NT2/D1 (cell line): ENCODE measurements around the gene FOXRED1.

Experiments
- DNase-seq: peaks from one replicate; pipeline ENCODE4 v3.0.0-alpha.2; 2011; ENCODE audit warnings: low read depth, low spot score
- H3K27me3 ChIP-seq: 2 replicates; pipeline ENCODE4 v1.6.0; 2011; ENCODE audit warnings: mild to moderate bottlenecking; ENCODE audit not compliant: insufficient read length, insufficient read depth
- H3K36me3 ChIP-seq: 2 replicates; pipeline ENCODE4 v1.6.1; 2011; ENCODE audit warnings: mild to moderate bottlenecking, low read length, mixed read lengths; ENCODE audit not compliant: insufficient read depth, insufficient read length
- H3K4me1 ChIP-seq: 2 replicates; pipeline ENCODE4 v1.5.1; 2011; ENCODE audit not compliant: insufficient read depth, insufficient read length
- H3K4me3 ChIP-seq: 2 replicates; pipeline ENCODE4 v1.5.1; 2011; ENCODE audit warnings: low read depth; ENCODE audit not compliant: insufficient read length
- H3K9ac ChIP-seq: 2 replicates; pipeline ENCODE4 v1.6.0; 2011; ENCODE audit warnings: low read depth; ENCODE audit not compliant: insufficient read length
- H3K9me3 ChIP-seq: 2 replicates; pipeline ENCODE4 v1.5.1; 2011; ENCODE audit warnings: mild to moderate bottlenecking, low read length; ENCODE audit not compliant: insufficient read depth
- SUZ12 ChIP-seq: IDR thresholded peaks from 2 replicates; pipeline ENCODE4 v1.6.1; 2011; ENCODE audit not compliant: insufficient read length, insufficient read depth; ENCODE audit errors: extremely low read depth
- YY1 ChIP-seq: IDR thresholded peaks from 2 replicates; pipeline ENCODE4 v1.6.1; 2011; ENCODE audit not compliant: insufficient read length, insufficient read depth
- ZNF274 ChIP-seq: IDR thresholded peaks from 2 replicates; pipeline ENCODE4 v1.6.1; 2011; ENCODE audit warnings: mild to moderate bottlenecking, low read depth, low read length

The FOXRED1 gene

DNA sequence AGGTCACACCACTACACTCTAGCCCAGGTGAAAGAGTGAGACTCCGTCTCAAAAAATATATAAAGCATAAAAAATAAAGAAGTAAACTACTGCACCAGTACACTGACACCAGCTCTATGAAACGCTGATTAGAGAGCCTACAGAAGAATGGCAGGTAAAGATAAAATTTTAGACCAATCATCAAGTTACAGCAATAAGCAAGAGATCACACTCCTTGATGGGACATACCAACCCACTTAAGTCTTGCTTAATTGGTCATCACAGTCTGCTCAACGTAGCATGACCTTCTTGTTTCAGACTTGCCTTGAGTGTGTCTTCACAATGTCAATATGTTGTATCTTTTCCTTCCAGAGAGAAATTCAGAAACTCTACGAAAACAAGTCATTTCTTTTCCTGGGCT, 12.7 kb upstream of the FOXRED1 start:
- Histone ChIP-seq H3K4me1 (no peaks in the 10 kb centered on the region), H3K27me3 (no peaks in the 10 kb centered on the region), H3K36me3 (peaks cover 56% of the 10 kb centered on the region), H3K9me3 (no peaks in the 10 kb centered on the region), H3K4me3 (no peak overlapping the region), H3K9ac (no peak overlapping the region)
- no peak for DNase-seq
- no peak for TF ChIP-seq SUZ12
- TF ChIP-seq YY1 = no peak
- no peak for TF ChIP-seq ZNF274

- Histone ChIP-seq H3K36me3 (peaks cover 58% of the 10 kb centered on the region), H3K4me1 (no peaks in the 10 kb centered on the region), H3K4me3 (no peak overlapping the region), H3K9me3 (no peaks in the 10 kb centered on the region), H3K9ac (no peak overlapping the region), H3K27me3 (no peaks in the 10 kb centered on the region)
- TF ChIP-seq YY1 (no peak), ZNF274 (no peak), SUZ12 (no peak)
- no peak for DNase-seq
Measured at GRCh38 chr11:126257144-126257543, 11.8 kb upstream of the FOXRED1 start.

DNA sequence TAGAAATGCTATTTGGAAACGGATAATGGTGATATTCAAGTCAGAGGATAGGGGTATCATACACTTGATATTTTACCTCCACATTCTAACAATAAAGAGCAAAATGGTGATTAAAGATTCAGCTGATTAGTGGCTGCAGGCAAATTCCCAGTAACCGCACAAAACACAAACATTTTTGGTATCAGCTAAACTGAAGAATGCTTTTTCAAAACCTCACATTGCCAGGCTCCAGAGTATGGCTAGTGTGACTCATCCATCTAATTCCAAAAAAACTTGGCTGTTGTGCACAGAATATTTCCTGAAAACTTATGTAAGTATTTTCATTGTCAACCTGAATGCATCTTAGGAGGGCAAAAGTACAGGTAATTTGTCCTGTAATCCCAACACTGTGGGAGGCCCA, 11.2 kb upstream of the FOXRED1 start:
- peaks cover 60% of the 10 kb centered on the region for H3K36me3 ChIP-seq
- no peak for DNase-seq
- TF ChIP-seq SUZ12 (no peak), YY1 (no peak), ZNF274 (no peak)

DNA sequence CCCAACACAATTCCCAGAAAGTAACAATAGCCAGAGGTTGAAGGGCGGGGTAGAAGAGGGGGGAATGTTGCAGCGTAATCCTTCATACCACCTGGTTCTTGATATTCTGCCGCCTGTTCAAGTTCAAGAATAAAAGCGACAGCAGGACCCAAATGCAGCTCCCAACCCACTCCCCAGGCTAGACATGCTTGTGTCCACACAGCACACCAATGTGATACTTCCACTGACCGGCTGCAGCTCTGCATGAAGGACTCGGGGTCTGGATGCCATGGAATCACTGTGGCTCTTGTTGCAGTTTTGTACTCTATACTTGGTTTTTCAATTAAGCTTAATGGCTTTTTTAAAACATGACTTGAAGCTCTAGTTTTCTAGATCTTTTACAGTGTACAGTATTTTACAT, 6.7 kb upstream of the FOXRED1 start:
- Histone ChIP-seq H3K9ac (no peak overlapping the region), H3K27me3 (no peaks in the 10 kb centered on the region), H3K9me3 (no peaks in the 10 kb centered on the region), H3K36me3 (peaks cover 68% of the 10 kb centered on the region), H3K4me3 (no peak overlapping the region), H3K4me1 (no peaks in the 10 kb centered on the region)
- no peak for TF ChIP-seq ZNF274
- TF ChIP-seq SUZ12 = no peak
- no peak for TF ChIP-seq YY1
- DNase-seq = no peak

More for the DNA sequence above, 11.2 kb upstream of the FOXRED1 start:
- Histone ChIP-seq H3K9me3 (no peaks in the 10 kb centered on the region), H3K4me1 (no peaks in the 10 kb centered on the region), H3K9ac (no peak overlapping the region), H3K27me3 (no peaks in the 10 kb centered on the region), H3K4me3 (no peak overlapping the region)

DNA sequence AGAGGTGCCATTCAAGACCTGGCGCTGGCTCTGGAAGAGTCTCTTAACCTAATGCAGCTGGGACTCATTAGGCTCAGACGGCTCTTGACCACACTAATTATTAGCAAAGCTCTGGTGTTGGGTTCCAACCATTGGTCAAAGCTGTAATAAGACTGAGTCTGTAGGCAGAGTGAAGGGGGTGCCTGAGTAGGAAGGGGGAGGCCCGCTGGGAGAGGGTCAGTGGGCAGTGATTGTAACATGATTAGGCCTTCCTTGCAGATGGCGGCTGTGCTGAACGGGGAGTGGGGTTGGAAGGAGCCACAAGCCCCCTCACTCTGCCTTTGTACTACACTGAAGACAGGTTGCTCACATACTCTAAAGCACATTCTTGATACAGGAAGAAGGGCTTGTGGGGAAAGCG, 5.5 kb upstream of the FOXRED1 start:
- no peaks in the 10 kb centered on the region for H3K27me3 ChIP-seq
- H3K36me3 ChIP-seq = peaks cover 69% of the 10 kb centered on the region
- H3K9me3 ChIP-seq = no peaks in the 10 kb centered on the region
- H3K9ac ChIP-seq = no peak overlapping the region
- H3K4me3 ChIP-seq = no peak overlapping the region
- H3K4me1 ChIP-seq = no peaks in the 10 kb centered on the region
- DNase-seq = no peak
- no peak for TF ChIP-seq YY1
- no peak for TF ChIP-seq SUZ12
- no peak for TF ChIP-seq ZNF274

- Histone ChIP-seq H3K4me3 (no peak overlapping the region), H3K9me3 (no peaks in the 10 kb centered on the region), H3K9ac (no peak overlapping the region), H3K4me1 (no peaks in the 10 kb centered on the region), H3K36me3 (peaks cover 68% of the 10 kb centered on the region), H3K27me3 (no peaks in the 10 kb centered on the region)
- no peak for DNase-seq
- TF ChIP-seq ZNF274 (no peak), SUZ12 (no peak), YY1 (no peak)
Measured at GRCh38 chr11:126265811-126266210, 3.1 kb upstream of the FOXRED1 start.

DNA sequence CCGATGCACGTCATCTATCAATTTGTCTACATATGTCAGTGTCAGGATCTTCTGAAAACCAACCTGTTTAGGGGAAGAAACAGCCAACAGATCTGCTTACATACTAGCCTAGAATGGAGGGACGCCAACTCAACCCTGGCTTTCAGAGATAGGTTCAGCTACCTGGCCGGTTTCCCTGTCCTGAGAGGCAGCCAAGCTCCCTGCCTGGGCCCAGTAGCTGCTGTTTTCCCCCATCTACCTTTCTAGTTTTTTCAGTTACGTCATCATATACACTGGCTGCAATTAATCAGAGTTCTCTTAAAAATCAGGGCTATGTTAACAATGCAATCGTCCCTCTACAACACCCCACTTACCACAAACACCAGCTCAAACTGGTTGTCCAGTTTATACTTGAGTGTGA, 1.3 kb upstream of the FOXRED1 start:
- Histone ChIP-seq H3K27me3 (no peaks in the 10 kb centered on the region), H3K4me1 (no peaks in the 10 kb centered on the region), H3K36me3 (peaks cover 65% of the 10 kb centered on the region), H3K9ac (peak overlapping the region; percentile 97), H3K4me3 (peak overlapping the region; percentile 94), H3K9me3 (no peaks in the 10 kb centered on the region)
- no peak for DNase-seq
- TF ChIP-seq ZNF274 (no peak), SUZ12 (no peak), YY1 (no peak)

- Histone ChIP-seq H3K9ac (peak overlapping the region; percentile 97), H3K4me3 (peak overlapping the region; percentile 94), H3K4me1 (no peaks in the 10 kb centered on the region), H3K36me3 (peaks cover 65% of the 10 kb centered on the region), H3K9me3 (no peaks in the 10 kb centered on the region), H3K27me3 (no peaks in the 10 kb centered on the region)
- no peak for DNase-seq
- TF ChIP-seq YY1 (no peak), ZNF274 (no peak), SUZ12 (no peak)
Measured at GRCh38 chr11:126268361-126268707, 620 bp upstream of the FOXRED1 start.
